Activated CD8-positive, alpha-beta T cell treated with anti-CD3 and anti-CD28 coated beads for 36 hours (primary cell): ENCODE data around the gene TMEM150B. TPM values are rescaled to one million over a fixed set of nuclear protein-coding genes. Genes with fewer than 3 reads are reported as not detected.

Source experiments
- ATAC-seq: fragments of 200-7000 bp; cut with Tn5 transposase; one replicate; pipeline ENCODE4 v1.10.0; 2021; ENCODE audit warnings: mild to moderate bottlenecking, moderate library complexity
- CTCF ChIA-PET: fragments of 350-600 bp; sonication (Branson Sonifier 250); formaldehyde crosslinking; loops from one replicate; lab custom pipeline; 2021; ENCODE audit warnings: antibody characterized with exemption; lab: Charles Lee
- POLR2A ChIA-PET: fragments of 350-600 bp; sonication (Branson Sonifier 250); formaldehyde crosslinking; loops from one replicate; lab custom pipeline; 2021; ENCODE audit warnings: antibody characterized with exemption; lab: Charles Lee
- DNase-seq: peaks from one replicate; pipeline ENCODE4 v3.0.0-alpha.2; 2020
- H3K27ac Mint-ChIP-seq: one replicate; pipeline ENCODE4 v1.8.0; 2021; ENCODE audit warnings: mild to moderate bottlenecking, mixed read lengths
- H3K27me3 Mint-ChIP-seq: one replicate; pipeline ENCODE4 v1.8.0; 2021; ENCODE audit warnings: mixed read lengths
- H3K36me3 Mint-ChIP-seq: one replicate; pipeline ENCODE4 v1.8.0; 2021; ENCODE audit warnings: low read depth, mixed read lengths
- H3K4me1 Mint-ChIP-seq: one replicate; pipeline ENCODE4 v1.8.0; 2021; ENCODE audit warnings: low read depth, mixed read lengths
- H3K4me3 Mint-ChIP-seq: one replicate; pipeline ENCODE4 v1.8.0; 2021; ENCODE audit warnings: mild to moderate bottlenecking, moderate library complexity, mixed read lengths
- H3K9me3 Mint-ChIP-seq: one replicate; pipeline ENCODE4 v1.8.0; 2021; ENCODE audit warnings: mixed read lengths
- CTCF ChIP-seq: fragments of 200-600 bp; IDR thresholded peaks from one replicate; pipeline ENCODE4 v1.8.0; 2022; ENCODE audit warnings: antibody characterized with exemption, mild to moderate bottlenecking
- intact Hi-C: fragments of 100-400 bp; cut with micrococcal nuclease; formaldehyde crosslinking; loops from one replicate; pipeline ENCODE4 v1.10.0; 2022
- total RNA-seq, 2 experiments: library from RNA; stranded (reverse); gene quantifications; one replicate each; pipeline ENCODE4 v1.2.3, GENCODE V29; 2021

Gene TMEM150B
- total RNA-seq, 2 experiments from 2014 or later, result not detected

DNA sequence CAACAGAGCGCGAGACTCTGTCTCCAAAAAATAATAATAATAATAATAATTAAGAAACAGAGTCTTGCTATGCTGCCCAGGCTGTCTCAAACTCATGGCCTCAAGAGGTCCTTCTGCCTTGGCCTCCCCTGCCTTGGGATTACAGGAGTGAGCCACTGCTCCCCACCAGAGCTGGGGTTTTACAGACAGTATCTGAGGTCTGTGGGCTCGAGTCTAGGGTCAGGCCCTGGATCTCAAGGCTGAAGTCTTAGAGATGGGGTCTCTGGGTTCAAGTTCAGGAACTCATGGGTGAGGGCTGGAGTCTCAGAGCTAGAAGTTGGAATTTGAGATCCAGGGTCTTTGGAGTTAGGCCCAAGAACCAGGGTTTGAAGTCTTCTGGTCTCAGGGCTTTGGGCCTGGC, 41.6 kb upstream of the TMEM150B start:
- peaks cover 30% of the 10 kb centered on the region for H3K27me3 Mint-ChIP-seq
- no peaks in the 10 kb centered on the region for H3K9me3 Mint-ChIP-seq
- intact Hi-C loops, result no loop called here
- TF ChIP-seq CTCF, result no peak
- peaks cover 5% of the 10 kb centered on the region for H3K4me1 Mint-ChIP-seq
- H3K4me3 Mint-ChIP-seq, result no peak overlapping the region
- DNase-seq (no peak), ATAC-seq (no peak)
- CTCF ChIA-PET, result interaction anchor here (0.5 to 1.0 kb wide), 2 partner anchors 28 to 225 kb away, joined by 3 read pairs; no protein-coding TSS in a partner anchor
- POLR2A ChIA-PET, result no interaction called here
- H3K36me3 Mint-ChIP-seq, result no peaks in the 10 kb centered on the region
- no peak overlapping the region for H3K27ac Mint-ChIP-seq

GRCh38 chr19:55365964-55366363, 40.8 kb upstream of the TMEM150B start:
- TF ChIP-seq CTCF, result no peak
- H3K4me3 Mint-ChIP-seq, result no peak overlapping the region
- peaks cover 5% of the 10 kb centered on the region for H3K4me1 Mint-ChIP-seq
- ChIA-PET CTCF (interaction anchor here (0.5 to 1.0 kb wide), 3 partner anchors 27 to 1594 kb away, joined by 3 read pairs; no protein-coding TSS in a partner anchor), POLR2A (interaction anchor here (1.4 kb wide), 1 partner anchor 13 kb away, joined by 4 read pairs; no protein-coding TSS in a partner anchor)
- intact Hi-C loops, result no loop called here
- ATAC-seq, result no peak
- H3K36me3 Mint-ChIP-seq, result no peaks in the 10 kb centered on the region
- H3K27me3 Mint-ChIP-seq, result peaks cover 22% of the 10 kb centered on the region
- no peak for DNase-seq
- no peaks in the 10 kb centered on the region for H3K9me3 Mint-ChIP-seq
- no peak overlapping the region for H3K27ac Mint-ChIP-seq

GRCh38 chr19:55365245-55365644, 40.1 kb upstream of the TMEM150B start:
- Mint-ChIP-seq H3K27ac (no peak overlapping the region), H3K9me3 (no peaks in the 10 kb centered on the region), H3K4me3 (no peak overlapping the region), H3K4me1 (peaks cover 5% of the 10 kb centered on the region), H3K27me3 (peaks cover 16% of the 10 kb centered on the region), H3K36me3 (no peaks in the 10 kb centered on the region)
- CTCF ChIA-PET, result no interaction called here
- TF ChIP-seq CTCF, result no peak
- DNase-seq (no peak), ATAC-seq (no peak)
- intact Hi-C loops, result no loop called here
- POLR2A ChIA-PET, result interaction anchor here (0.8 to 1.4 kb wide), 3 partner anchors 10 to 138 kb away, joined by 3 to 4 read pairs (median 3); no protein-coding TSS in a partner anchor

DNA sequence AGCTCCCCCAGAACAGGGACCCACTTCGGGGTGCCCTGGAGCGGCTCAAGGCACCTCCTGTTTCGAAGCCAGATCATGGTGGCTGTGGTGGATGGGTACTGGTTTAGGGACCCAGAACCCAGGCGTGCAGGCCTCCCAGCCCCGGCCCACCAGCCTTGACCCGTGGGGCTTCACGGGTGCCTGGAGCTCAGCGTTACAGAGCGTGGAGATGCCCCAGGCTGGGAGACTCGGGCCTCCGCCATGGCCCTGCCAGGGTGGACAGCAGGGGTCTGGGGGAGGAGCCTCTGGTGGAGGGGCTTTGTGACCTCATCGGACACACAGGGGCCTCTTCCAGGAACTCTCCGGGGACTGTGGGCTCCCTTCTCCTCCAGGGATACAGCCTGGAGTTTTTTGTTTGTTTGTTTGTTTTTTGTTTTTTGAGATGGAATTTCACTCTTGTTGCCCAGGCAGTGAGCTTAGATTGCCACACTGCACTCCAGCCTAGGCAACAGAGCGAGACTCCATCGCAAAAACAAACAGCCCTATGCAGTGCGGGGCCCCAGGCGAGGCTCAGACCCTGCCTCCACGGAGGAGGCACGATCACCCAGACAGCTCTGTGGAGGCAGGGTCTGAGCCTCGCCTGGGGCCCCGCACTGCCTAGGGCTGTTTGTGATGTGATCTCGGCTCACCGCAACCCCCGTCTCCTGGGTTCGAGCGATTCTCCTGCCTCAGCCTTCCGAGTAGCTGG, 38.0 kb upstream of the TMEM150B start, which contains the start of gene GARIN5B:
GARIN5B (minus strand) TSS at position 271 of the 727 bp plus-strand sequence; CDS start at position 77, 194 bp downstream.
- no peak for DNase-seq
- Mint-ChIP-seq H3K27ac (no peak within 1 kb of the TSS), H3K4me3 (no peak within 1 kb of the TSS), H3K9me3 (no peaks in the 10 kb centered on the region), H3K4me1 (peaks cover 2% of the 10 kb centered on the region), H3K36me3 (no peaks in the 10 kb centered on the region), H3K27me3 (peaks cover 6% of the 10 kb centered on the region)
- POLR2A ChIA-PET, result no interaction called here
- no peak for ATAC-seq
- CTCF ChIA-PET, result no interaction called here
- TF ChIP-seq CTCF, result no peak
- intact Hi-C loops, result no loop called here
